Measurements from ENCODE around the gene HPS4. TPM values are rescaled to one million over a fixed set of nuclear protein-coding genes. Genes with fewer than 3 reads are reported as not detected.
"Not testable (repeated sequence)": the region's sequence is repeated elsewhere in the genome, so short reads cannot be mapped to it uniquely, and the experiment has no call there.

Gene HPS4
- polyA plus RNA-seq, 1 of the 3 experiments (the other 2 are of a cell fraction) = 22.5 TPM

GRCh38 chr22:26528518-26528917 lies 44.9 kb upstream of the HPS4 start:
- H3K27ac ChIP-seq (ENCODE audit: low read depth in 2 of 2, low read length in 1 of 2); H3K9me3 ChIP-seq; H4K20me1 ChIP-seq (ENCODE audit: insufficient read depth); DNase-seq; H3K4me1 ChIP-seq (ENCODE audit: control insufficient read depth in 1 of 2, insufficient read depth in 2 of 2, low read depth in 1 of 2, low read length in 1 of 2); H3K4me3 ChIP-seq (ENCODE audit: low read depth in 2 of 2, low read length in 1 of 2); H3K4me2 ChIP-seq; H3K9ac ChIP-seq; H2AFZ ChIP-seq (ENCODE audit: low read depth); H3F3A ChIP-seq (replicated peaks; ENCODE audit: insufficient read depth); H3K9me2 ChIP-seq; H3K27me3 ChIP-seq (ENCODE audit: insufficient read depth); H3K79me2 ChIP-seq (ENCODE audit: insufficient read depth); CTCF ChIA-PET: not testable (repeated sequence)
- WGBS (ENCODE audit: low lambda C conversion rate) = 87% methylated on average over 9 of the region's 9 CpGs
- peaks cover 12 to 40% of the 10 kb centered on the region in 2 experiments for H3K36me3 ChIP-seq (replicated peaks in 1 of 2; ENCODE audit: control insufficient read depth in 1 of 2, insufficient read depth in 2 of 2, low read length in 1 of 2)
- POLR2A ChIA-PET = interaction anchor here (0.6 kb wide), 1 partner anchor 44 kb away, joined by 4 read pairs; no protein-coding TSS in a partner anchor

GRCh38 chr22:26527574-26528465 lies 44.2 kb upstream of the HPS4 start:
- ChIA-PET POLR2A (no interaction called here), CTCF (interaction anchor here (0.6 kb wide), 1 partner anchor 119 kb away, joined by 4 read pairs; no protein-coding TSS in a partner anchor)
- Histone ChIP-seq H2AFZ (ENCODE audit: low read depth) (no peak overlapping the region), H3K9me3 (no peaks in the 10 kb centered on the region), H3K27me3 (ENCODE audit: insufficient read depth) (no peaks in the 10 kb centered on the region), H3F3A (replicated peaks; ENCODE audit: insufficient read depth) (peaks cover 3% of the 10 kb centered on the region), H3K27ac (ENCODE audit: low read depth in 2 of 2, low read length in 1 of 2) (no peak overlapping the region), H3K79me2 (ENCODE audit: insufficient read depth) (no peaks in the 10 kb centered on the region), H3K4me1 (ENCODE audit: control insufficient read depth in 1 of 2, insufficient read depth in 2 of 2, low read depth in 1 of 2, low read length in 1 of 2) (no peaks in the 10 kb centered on the region), H4K20me1 (ENCODE audit: insufficient read depth) (no peaks in the 10 kb centered on the region), H3K4me2 (no peak overlapping the region), H3K9ac (no peak overlapping the region), H3K36me3 (replicated peaks in 1 of 2; ENCODE audit: control insufficient read depth in 1 of 2, insufficient read depth in 2 of 2, low read length in 1 of 2) (peaks cover 12 to 40% of the 10 kb centered on the region in 2 experiments), H3K9me2 (no peaks in the 10 kb centered on the region), H3K4me3 (ENCODE audit: low read depth in 2 of 2, low read length in 1 of 2) (no peak overlapping the region)
- 85% methylated on average over 13 of the region's 15 CpGs for WGBS (ENCODE audit: low lambda C conversion rate)
- TF ChIP-seq EZH2phosphoT487 (IDR thresholded peaks at IDR 0.05; ENCODE audit: borderline replicate concordance, low read depth) (no peak), TCF12 (IDR thresholded peaks at IDR 0.05) (no peak), RFX5 (IDR thresholded peaks at IDR 0.05; ENCODE audit: low read length) (no peak), GATA2 (CRISPR knock-in tag; IDR thresholded peaks at IDR 0.05) (no peak), ELF1 (IDR thresholded peaks at IDR 0.05) (no peak), JUND (IDR thresholded peaks at IDR 0.05) (no peak), IRF3 (IDR thresholded peaks at IDR 0.05; ENCODE audit: low read depth, low read length) (no peak), NFIC (IDR thresholded peaks at IDR 0.05; ENCODE audit: borderline replicate concordance) (no peak), FOXM1 (IDR thresholded peaks at IDR 0.05; ENCODE audit: low read depth) (no peak)
- no peak for DNase-seq

GRCh38 chr22:26527167-26527566 lies 43.6 kb upstream of the HPS4 start:
- no peaks in the 10 kb centered on the region for H3K27me3 ChIP-seq (ENCODE audit: insufficient read depth)
- H2AFZ ChIP-seq (ENCODE audit: low read depth) = no peak overlapping the region
- DNase-seq = no peak
- H3K9me3 ChIP-seq = no peaks in the 10 kb centered on the region
- H3K79me2 ChIP-seq (ENCODE audit: insufficient read depth) = no peaks in the 10 kb centered on the region
- H3K27ac ChIP-seq (ENCODE audit: low read depth in 2 of 2, low read length in 1 of 2) = no peak overlapping the region
- H3K36me3 ChIP-seq (replicated peaks in 1 of 2; ENCODE audit: control insufficient read depth in 1 of 2, insufficient read depth in 2 of 2, low read length in 1 of 2) = peaks cover 12 to 40% of the 10 kb centered on the region in 2 experiments
- H3K4me2 ChIP-seq = no peak overlapping the region
- POLR2A ChIA-PET = no interaction called here
- CTCF ChIA-PET = interaction anchor here (0.6 kb wide), 1 partner anchor 118 kb away, joined by 4 read pairs; no protein-coding TSS in a partner anchor
- no peaks in the 10 kb centered on the region for H3K4me1 ChIP-seq (ENCODE audit: control insufficient read depth in 1 of 2, insufficient read depth in 2 of 2, low read depth in 1 of 2, low read length in 1 of 2)
- 93% methylated on average over 3 of the region's 3 CpGs for WGBS (ENCODE audit: low lambda C conversion rate)
- no peak overlapping the region for H3K9ac ChIP-seq
- peaks cover 3% of the 10 kb centered on the region for H3F3A ChIP-seq (replicated peaks; ENCODE audit: insufficient read depth)
- no peak overlapping the region for H3K4me3 ChIP-seq (ENCODE audit: low read depth in 2 of 2, low read length in 1 of 2)
- no peaks in the 10 kb centered on the region for H3K9me2 ChIP-seq
- H4K20me1 ChIP-seq (ENCODE audit: insufficient read depth) = no peaks in the 10 kb centered on the region
- TF ChIP-seq CHD2 (IDR thresholded peaks at IDR 0.05; ENCODE audit: low read length, partially characterized antibody) = no peak
- TF ChIP-seq RFX5 (IDR thresholded peaks at IDR 0.05; ENCODE audit: low read length) = no peak
- no peak for TF ChIP-seq CTCF (IDR thresholded peaks at IDR 0.05)
- TF ChIP-seq POLR2AphosphoS5 (IDR thresholded peaks at IDR 0.05; ENCODE audit: low read depth, low read length) = no peak
- no peak for TF ChIP-seq MXI1 (IDR thresholded peaks at IDR 0.05; ENCODE audit: low read depth, low read length)
- TF ChIP-seq EP300 (IDR thresholded peaks at IDR 0.05; ENCODE audit: borderline replicate concordance in 1 of 2, low read depth in 1 of 2, low read length in 1 of 2) = no peak
- TF ChIP-seq RCOR1 (IDR thresholded peaks at IDR 0.05; ENCODE audit: low read length) = no peak
- TF ChIP-seq NFIC (IDR thresholded peaks at IDR 0.05; ENCODE audit: borderline replicate concordance) = no peak
- no peak for TF ChIP-seq YY1 (IDR thresholded peaks at IDR 0.05; ENCODE audit: low read depth)
- no peak for TF ChIP-seq FOXJ3 (CRISPR knock-in tag; IDR thresholded peaks at IDR 0.05)
- TF ChIP-seq IRF3 (IDR thresholded peaks at IDR 0.05; ENCODE audit: low read depth, low read length) = no peak
- no peak for TF ChIP-seq GATA2 (CRISPR knock-in tag; IDR thresholded peaks at IDR 0.05)
- TF ChIP-seq EZH2phosphoT487 (IDR thresholded peaks at IDR 0.05; ENCODE audit: borderline replicate concordance, low read depth) = no peak
- no peak for TF ChIP-seq GABPA (IDR thresholded peaks at IDR 0.05; ENCODE audit: low read depth)

Data from SK-N-SH (cell line).